HEK293 (cell line): ENCODE results near the gene HOXC10.

Experiments used
- BCL11B ChIP-seq: fragments of 450-650 bp; formaldehyde crosslinking; IDR thresholded peaks from 2 replicates; pipeline ENCODE4 v1.5.1; 2016; ENCODE audit warnings: low read depth, missing biosample characterization, missing genetic modification characterization
- GLIS1 ChIP-seq: fragments of 450-650 bp; formaldehyde crosslinking; IDR thresholded peaks from 2 replicates; pipeline ENCODE4 v1.5.1; 2016; ENCODE audit warnings: missing biosample characterization, missing genetic modification characterization
- IKZF3 ChIP-seq: fragments of 450-650 bp; IDR thresholded peaks from 2 replicates; pipeline ENCODE4 v1.5.0; 2018; ENCODE audit warnings: missing biosample characterization, mild to moderate bottlenecking, missing genetic modification characterization, moderate library complexity
- PRDM1 ChIP-seq: fragments of 450-650 bp; formaldehyde crosslinking; IDR thresholded peaks from 2 replicates; pipeline ENCODE4; 2016; ENCODE audit warnings: missing biosample characterization, missing genetic modification characterization
- SALL2 ChIP-seq: fragments of 450-650 bp; formaldehyde crosslinking; IDR thresholded peaks from 2 replicates; pipeline ENCODE4 v1.5.0; 2017; ENCODE audit warnings: missing biosample characterization, mild to moderate bottlenecking, missing genetic modification characterization, borderline replicate concordance
- ZIC2 ChIP-seq: fragments of 450-650 bp; formaldehyde crosslinking; IDR thresholded peaks from 2 replicates; pipeline ENCODE4 v1.5.1; 2016; ENCODE audit warnings: missing biosample characterization, missing genetic modification characterization
- ZNF10 ChIP-seq: fragments of 450-650 bp; formaldehyde crosslinking; IDR thresholded peaks from 2 replicates; pipeline ENCODE4 v1.5.1; 2017; ENCODE audit warnings: missing biosample characterization, missing genetic modification characterization
- ZNF157 ChIP-seq: fragments of 450-650 bp; formaldehyde crosslinking; IDR thresholded peaks from 2 replicates; pipeline ENCODE4 v1.5.1; 2016; ENCODE audit warnings: missing biosample characterization, missing genetic modification characterization
- ZNF202 ChIP-seq: fragments of 450-650 bp; formaldehyde crosslinking; IDR thresholded peaks from 2 replicates; pipeline ENCODE4 v1.5.1; 2016; ENCODE audit warnings: missing biosample characterization, missing genetic modification characterization, borderline replicate concordance
- ZNF239 ChIP-seq: fragments of 450-650 bp; formaldehyde crosslinking; IDR thresholded peaks from 2 replicates; pipeline ENCODE4 v1.5.1; 2016; ENCODE audit warnings: missing biosample characterization, missing genetic modification characterization
- ZNF311 ChIP-seq: fragments of 450-650 bp; formaldehyde crosslinking; IDR thresholded peaks from 2 replicates; pipeline ENCODE4 v1.5.1; 2017; ENCODE audit warnings: missing biosample characterization, missing genetic modification characterization, borderline replicate concordance
- ZNF514 ChIP-seq: fragments of 450-650 bp; formaldehyde crosslinking; IDR thresholded peaks from 2 replicates; pipeline ENCODE4 v1.5.1; 2016; ENCODE audit warnings: missing biosample characterization, missing genetic modification characterization
- ZNF529 ChIP-seq: fragments of 450-650 bp; formaldehyde crosslinking; IDR thresholded peaks from 2 replicates; pipeline ENCODE4 v1.5.1; 2017; ENCODE audit warnings: missing genetic modification characterization, missing biosample characterization; ENCODE audit not compliant: insufficient replicate concordance
- ZNF621 ChIP-seq: fragments of 450-650 bp; formaldehyde crosslinking; IDR thresholded peaks from 2 replicates; pipeline ENCODE4 v1.5.1; 2017; ENCODE audit warnings: missing biosample characterization, missing genetic modification characterization
- ZNF654 ChIP-seq: fragments of 450-650 bp; formaldehyde crosslinking; IDR thresholded peaks from 2 replicates; pipeline ENCODE4 v1.5.1; 2016; ENCODE audit warnings: low read depth, missing biosample characterization, missing genetic modification characterization
- ZNF707 ChIP-seq: fragments of 450-650 bp; formaldehyde crosslinking; IDR thresholded peaks from 2 replicates; pipeline ENCODE4 v1.5.1; 2016; ENCODE audit warnings: missing biosample characterization, missing genetic modification characterization
- TF ChIP-seq, protein P1 (sequence below): fragments of 450-650 bp; formaldehyde crosslinking; IDR thresholded peaks from 2 replicates; pipeline ENCODE4 v1.5.1; 2017; ENCODE audit warnings: missing biosample characterization, missing genetic modification characterization
- TF ChIP-seq, protein P2 (sequence below): fragments of 450-650 bp; formaldehyde crosslinking; IDR thresholded peaks from 2 replicates; pipeline ENCODE4 v1.5.1; 2017; ENCODE audit warnings: missing biosample characterization, missing genetic modification characterization
- TF ChIP-seq, protein P3 (sequence below): fragments of 450-650 bp; formaldehyde crosslinking; IDR thresholded peaks from 2 replicates; pipeline ENCODE4 v1.5.1; 2016; ENCODE audit warnings: missing biosample characterization, missing genetic modification characterization
- TF ChIP-seq, protein P4 (sequence below): fragments of 450-650 bp; formaldehyde crosslinking; IDR thresholded peaks from 2 replicates; pipeline ENCODE4 v1.5.1; 2016; ENCODE audit warnings: missing biosample characterization, missing genetic modification characterization
- TF ChIP-seq, protein P5 (sequence below): fragments of 450-650 bp; formaldehyde crosslinking; IDR thresholded peaks from 2 replicates; pipeline ENCODE4 v1.5.1; 2016; ENCODE audit warnings: missing biosample characterization, missing genetic modification characterization, borderline replicate concordance
- TF ChIP-seq, protein P6 (sequence below): fragments of 450-650 bp; formaldehyde crosslinking; IDR thresholded peaks from 2 replicates; pipeline ENCODE4 v1.5.1; 2016; ENCODE audit warnings: missing biosample characterization, missing genetic modification characterization

HOXC10 gene

DNA sequence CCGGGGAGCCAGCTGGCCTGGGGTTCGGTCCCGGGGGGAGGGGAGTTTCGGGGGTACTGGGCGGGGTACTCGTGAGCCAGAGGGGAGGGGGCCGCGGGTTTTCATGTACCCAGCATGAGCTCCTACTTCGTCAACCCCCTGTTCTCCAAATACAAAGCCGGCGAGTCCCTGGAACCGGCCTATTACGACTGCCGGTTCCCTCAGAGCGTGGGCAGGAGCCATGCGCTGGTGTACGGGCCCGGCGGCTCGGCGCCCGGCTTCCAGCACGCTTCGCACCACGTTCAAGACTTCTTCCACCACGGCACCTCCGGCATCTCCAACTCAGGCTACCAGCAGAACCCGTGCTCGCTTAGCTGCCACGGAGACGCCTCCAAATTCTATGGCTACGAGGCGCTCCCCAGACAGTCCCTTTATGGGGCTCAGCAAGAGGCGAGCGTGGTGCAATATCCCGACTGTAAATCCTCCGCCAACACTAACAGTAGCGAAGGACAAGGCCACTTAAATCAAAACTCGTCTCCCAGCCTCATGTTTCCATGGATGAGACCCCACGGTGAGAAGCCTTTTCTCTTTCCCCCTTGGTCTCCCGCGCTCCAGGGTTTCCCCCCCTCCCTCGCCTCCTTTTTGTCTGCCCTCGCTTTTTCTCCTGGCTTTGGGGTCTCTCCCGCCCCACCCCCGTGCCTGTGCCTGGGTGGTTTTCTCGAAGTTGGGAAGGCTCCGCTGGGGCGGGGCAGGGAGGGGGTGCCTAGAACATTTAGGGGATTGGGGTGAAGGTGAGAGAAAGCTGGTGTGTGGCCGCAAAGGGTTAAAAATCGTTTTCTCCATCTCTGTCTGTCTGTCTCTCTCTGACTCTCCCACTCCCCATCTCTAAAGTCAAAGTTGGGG, 24.5 kb downstream of the HOXC10 start (continued):
- TF ChIP-seq, protein P1, sequence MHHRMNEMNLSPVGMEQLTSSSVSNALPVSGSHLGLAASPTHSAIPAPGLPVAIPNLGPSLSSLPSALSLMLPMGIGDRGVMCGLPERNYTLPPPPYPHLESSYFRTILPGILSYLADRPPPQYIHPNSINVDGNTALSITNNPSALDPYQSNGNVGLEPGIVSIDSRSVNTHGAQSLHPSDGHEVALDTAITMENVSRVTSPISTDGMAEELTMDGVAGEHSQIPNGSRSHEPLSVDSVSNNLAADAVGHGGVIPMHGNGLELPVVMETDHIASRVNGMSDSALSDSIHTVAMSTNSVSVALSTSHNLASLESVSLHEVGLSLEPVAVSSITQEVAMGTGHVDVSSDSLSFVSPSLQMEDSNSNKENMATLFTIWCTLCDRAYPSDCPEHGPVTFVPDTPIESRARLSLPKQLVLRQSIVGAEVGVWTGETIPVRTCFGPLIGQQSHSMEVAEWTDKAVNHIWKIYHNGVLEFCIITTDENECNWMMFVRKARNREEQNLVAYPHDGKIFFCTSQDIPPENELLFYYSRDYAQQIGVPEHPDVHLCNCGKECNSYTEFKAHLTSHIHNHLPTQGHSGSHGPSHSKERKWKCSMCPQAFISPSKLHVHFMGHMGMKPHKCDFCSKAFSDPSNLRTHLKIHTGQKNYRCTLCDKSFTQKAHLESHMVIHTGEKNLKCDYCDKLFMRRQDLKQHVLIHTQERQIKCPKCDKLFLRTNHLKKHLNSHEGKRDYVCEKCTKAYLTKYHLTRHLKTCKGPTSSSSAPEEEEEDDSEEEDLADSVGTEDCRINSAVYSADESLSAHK = peak; percentile 65
- TF ChIP-seq ZNF157 (tag by site-specific recombination) (no peak), SALL2 (tag by site-specific recombination) (no peak), ZNF311 (no peak), ZNF202 (tag by site-specific recombination) (no peak), ZNF707 (tag by site-specific recombination) (no peak), ZNF529 (no peak), ZNF239 (no peak), GLIS1 (tag by site-specific recombination) (peak; percentile 92), IKZF3 (0 out of 2 replicates have a peak, but pooled peaks have one; percentile 16), ZNF654 (tag by site-specific recombination) (no peak), PRDM1 (peak; percentile 88), BCL11B (tag by site-specific recombination) (no peak), ZNF621 (tag by site-specific recombination) (no peak), ZNF514 (tag by site-specific recombination) (no peak), ZIC2 (peak; percentile 74), ZNF10 (tag by site-specific recombination) (no peak)
- TF ChIP-seq, protein P2, sequence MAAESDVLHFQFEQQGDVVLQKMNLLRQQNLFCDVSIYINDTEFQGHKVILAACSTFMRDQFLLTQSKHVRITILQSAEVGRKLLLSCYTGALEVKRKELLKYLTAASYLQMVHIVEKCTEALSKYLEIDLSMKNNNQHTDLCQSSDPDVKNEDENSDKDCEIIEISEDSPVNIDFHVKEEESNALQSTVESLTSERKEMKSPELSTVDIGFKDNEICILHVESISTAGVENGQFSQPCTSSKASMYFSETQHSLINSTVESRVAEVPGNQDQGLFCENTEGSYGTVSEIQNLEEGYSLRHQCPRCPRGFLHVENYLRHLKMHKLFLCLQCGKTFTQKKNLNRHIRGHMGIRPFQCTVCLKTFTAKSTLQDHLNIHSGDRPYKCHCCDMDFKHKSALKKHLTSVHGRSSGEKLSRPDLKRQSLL (tag by site-specific recombination) = no peak
- TF ChIP-seq, protein P3, sequence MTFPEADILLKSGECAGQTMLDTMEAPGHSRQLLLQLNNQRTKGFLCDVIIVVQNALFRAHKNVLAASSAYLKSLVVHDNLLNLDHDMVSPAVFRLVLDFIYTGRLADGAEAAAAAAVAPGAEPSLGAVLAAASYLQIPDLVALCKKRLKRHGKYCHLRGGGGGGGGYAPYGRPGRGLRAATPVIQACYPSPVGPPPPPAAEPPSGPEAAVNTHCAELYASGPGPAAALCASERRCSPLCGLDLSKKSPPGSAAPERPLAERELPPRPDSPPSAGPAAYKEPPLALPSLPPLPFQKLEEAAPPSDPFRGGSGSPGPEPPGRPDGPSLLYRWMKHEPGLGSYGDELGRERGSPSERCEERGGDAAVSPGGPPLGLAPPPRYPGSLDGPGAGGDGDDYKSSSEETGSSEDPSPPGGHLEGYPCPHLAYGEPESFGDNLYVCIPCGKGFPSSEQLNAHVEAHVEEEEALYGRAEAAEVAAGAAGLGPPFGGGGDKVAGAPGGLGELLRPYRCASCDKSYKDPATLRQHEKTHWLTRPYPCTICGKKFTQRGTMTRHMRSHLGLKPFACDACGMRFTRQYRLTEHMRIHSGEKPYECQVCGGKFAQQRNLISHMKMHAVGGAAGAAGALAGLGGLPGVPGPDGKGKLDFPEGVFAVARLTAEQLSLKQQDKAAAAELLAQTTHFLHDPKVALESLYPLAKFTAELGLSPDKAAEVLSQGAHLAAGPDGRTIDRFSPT (tag by site-specific recombination) = no peak
- TF ChIP-seq, protein P4, sequence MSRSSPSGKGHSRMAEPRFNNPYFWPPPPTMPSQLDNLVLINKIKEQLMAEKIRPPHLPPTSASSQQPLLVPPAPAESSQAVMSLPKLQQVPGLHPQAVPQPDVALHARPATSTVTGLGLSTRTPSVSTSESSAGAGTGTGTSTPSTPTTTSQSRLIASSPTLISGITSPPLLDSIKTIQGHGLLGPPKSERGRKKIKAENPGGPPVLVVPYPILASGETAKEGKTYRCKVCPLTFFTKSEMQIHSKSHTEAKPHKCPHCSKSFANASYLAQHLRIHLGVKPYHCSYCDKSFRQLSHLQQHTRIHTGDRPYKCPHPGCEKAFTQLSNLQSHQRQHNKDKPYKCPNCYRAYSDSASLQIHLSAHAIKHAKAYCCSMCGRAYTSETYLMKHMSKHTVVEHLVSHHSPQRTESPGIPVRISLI (tag by site-specific recombination) = no peak
- TF ChIP-seq, protein P5, sequence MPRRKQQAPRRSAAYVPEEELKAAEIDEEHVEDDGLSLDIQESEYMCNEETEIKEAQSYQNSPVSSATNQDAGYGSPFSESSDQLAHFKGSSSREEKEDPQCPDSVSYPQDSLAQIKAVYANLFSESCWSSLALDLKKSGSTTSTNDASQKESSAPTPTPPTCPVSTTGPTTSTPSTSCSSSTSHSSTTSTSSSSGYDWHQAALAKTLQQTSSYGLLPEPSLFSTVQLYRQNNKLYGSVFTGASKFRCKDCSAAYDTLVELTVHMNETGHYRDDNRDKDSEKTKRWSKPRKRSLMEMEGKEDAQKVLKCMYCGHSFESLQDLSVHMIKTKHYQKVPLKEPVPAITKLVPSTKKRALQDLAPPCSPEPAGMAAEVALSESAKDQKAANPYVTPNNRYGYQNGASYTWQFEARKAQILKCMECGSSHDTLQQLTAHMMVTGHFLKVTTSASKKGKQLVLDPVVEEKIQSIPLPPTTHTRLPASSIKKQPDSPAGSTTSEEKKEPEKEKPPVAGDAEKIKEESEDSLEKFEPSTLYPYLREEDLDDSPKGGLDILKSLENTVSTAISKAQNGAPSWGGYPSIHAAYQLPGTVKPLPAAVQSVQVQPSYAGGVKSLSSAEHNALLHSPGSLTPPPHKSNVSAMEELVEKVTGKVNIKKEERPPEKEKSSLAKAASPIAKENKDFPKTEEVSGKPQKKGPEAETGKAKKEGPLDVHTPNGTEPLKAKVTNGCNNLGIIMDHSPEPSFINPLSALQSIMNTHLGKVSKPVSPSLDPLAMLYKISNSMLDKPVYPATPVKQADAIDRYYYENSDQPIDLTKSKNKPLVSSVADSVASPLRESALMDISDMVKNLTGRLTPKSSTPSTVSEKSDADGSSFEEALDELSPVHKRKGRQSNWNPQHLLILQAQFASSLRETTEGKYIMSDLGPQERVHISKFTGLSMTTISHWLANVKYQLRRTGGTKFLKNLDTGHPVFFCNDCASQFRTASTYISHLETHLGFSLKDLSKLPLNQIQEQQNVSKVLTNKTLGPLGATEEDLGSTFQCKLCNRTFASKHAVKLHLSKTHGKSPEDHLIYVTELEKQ (tag by site-specific recombination) = no peak
- TF ChIP-seq, protein P6, sequence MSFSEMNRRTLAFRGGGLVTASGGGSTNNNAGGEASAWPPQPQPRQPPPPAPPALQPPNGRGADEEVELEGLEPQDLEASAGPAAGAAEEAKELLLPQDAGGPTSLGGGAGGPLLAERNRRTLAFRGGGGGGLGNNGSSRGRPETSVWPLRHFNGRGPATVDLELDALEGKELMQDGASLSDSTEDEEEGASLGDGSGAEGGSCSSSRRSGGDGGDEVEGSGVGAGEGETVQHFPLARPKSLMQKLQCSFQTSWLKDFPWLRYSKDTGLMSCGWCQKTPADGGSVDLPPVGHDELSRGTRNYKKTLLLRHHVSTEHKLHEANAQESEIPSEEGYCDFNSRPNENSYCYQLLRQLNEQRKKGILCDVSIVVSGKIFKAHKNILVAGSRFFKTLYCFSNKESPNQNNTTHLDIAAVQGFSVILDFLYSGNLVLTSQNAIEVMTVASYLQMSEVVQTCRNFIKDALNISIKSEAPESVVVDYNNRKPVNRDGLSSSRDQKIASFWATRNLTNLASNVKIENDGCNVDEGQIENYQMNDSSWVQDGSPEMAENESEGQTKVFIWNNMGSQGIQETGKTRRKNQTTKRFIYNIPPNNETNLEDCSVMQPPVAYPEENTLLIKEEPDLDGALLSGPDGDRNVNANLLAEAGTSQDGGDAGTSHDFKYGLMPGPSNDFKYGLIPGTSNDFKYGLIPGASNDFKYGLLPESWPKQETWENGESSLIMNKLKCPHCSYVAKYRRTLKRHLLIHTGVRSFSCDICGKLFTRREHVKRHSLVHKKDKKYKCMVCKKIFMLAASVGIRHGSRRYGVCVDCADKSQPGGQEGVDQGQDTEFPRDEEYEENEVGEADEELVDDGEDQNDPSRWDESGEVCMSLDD (tag by site-specific recombination) = peak; percentile 77
